ENCODE results near the gene ZSCAN10. TPM values are rescaled to one million over a fixed set of nuclear protein-coding genes. Genes with fewer than 3 reads are reported as not detected.
"Not testable (repeated sequence)": the region's sequence is repeated elsewhere in the genome, so short reads cannot be mapped to it uniquely, and the experiment has no call there.

Gene ZSCAN10
- total RNA-seq, 3 donors from 2014 or later (not counting 1 experiment from before 2014, with no cell fraction given), result 0.65 to 0.96 (median 0.77) TPM

DNA sequence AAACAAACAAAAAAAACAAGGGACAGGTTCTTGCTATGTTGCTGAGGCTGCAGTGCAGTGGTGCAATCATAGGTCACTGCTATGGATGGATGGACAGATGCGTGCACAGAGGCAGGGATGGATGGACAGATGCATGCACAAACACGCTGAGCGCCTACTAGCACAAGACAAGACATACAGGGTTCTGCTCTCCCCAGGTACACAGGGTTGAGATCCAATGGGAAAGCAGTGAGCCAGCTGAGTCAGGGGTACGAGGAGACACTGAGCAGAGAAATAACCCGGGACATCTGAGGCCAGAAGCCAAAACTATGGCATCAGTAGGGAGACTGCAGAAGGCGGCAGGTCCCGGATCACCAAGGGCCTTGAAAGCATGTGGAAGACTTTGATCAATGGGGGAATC lies 27.4 kb downstream of the ZSCAN10 start:
- peaks cover 13% of the 10 kb centered on the region for H3K36me3 ChIP-seq (ENCODE audit: control insufficient read depth, insufficient read depth, low read length)
- H3K27me3 Mint-ChIP-seq (ENCODE audit: low read depth in 2 of 2), result no peaks in the 10 kb centered on the region
- no peaks in the 10 kb centered on the region for H3K9me3 Mint-ChIP-seq
- H3K4me1 ChIP-seq (ENCODE audit: control insufficient read depth, insufficient read depth, low read length), result peaks cover 99% of the 10 kb centered on the region
- H3K27ac ChIP-seq (ENCODE audit: low read length), result peak overlapping the region; percentile 22
- peak overlapping the region; percentile 60 for H3K4me3 Mint-ChIP-seq
- TF ChIP-seq, protein P1, sequence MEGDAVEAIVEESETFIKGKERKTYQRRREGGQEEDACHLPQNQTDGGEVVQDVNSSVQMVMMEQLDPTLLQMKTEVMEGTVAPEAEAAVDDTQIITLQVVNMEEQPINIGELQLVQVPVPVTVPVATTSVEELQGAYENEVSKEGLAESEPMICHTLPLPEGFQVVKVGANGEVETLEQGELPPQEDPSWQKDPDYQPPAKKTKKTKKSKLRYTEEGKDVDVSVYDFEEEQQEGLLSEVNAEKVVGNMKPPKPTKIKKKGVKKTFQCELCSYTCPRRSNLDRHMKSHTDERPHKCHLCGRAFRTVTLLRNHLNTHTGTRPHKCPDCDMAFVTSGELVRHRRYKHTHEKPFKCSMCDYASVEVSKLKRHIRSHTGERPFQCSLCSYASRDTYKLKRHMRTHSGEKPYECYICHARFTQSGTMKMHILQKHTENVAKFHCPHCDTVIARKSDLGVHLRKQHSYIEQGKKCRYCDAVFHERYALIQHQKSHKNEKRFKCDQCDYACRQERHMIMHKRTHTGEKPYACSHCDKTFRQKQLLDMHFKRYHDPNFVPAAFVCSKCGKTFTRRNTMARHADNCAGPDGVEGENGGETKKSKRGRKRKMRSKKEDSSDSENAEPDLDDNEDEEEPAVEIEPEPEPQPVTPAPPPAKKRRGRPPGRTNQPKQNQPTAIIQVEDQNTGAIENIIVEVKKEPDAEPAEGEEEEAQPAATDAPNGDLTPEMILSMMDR (IDR thresholded peaks at IDR 0.05), result no peak
- no peak for DNase-seq
- intact Hi-C loops (cut with micrococcal nuclease), result no loop called here
- H3K9me3 ChIP-seq (ENCODE audit: control insufficient read depth, insufficient read depth, low read length), result no peaks in the 10 kb centered on the region
- no peak overlapping the region for H3K4me3 ChIP-seq (ENCODE audit: low read length)
- H3K4me1 Mint-ChIP-seq, result peaks cover 80 to 90% of the 10 kb centered on the region in 2 donors
- H3K27ac Mint-ChIP-seq, result peak overlapping the region; percentile 92 to 95
- 96% methylated on average over 7 of the region's 7 CpGs for WGBS (ENCODE audit: insufficient coverage)
- no peak for ATAC-seq
- no peaks in the 10 kb centered on the region for H3K27me3 ChIP-seq (ENCODE audit: control insufficient read depth, insufficient read depth, low read length)
- no peaks in the 10 kb centered on the region for H3K36me3 Mint-ChIP-seq

DNA sequence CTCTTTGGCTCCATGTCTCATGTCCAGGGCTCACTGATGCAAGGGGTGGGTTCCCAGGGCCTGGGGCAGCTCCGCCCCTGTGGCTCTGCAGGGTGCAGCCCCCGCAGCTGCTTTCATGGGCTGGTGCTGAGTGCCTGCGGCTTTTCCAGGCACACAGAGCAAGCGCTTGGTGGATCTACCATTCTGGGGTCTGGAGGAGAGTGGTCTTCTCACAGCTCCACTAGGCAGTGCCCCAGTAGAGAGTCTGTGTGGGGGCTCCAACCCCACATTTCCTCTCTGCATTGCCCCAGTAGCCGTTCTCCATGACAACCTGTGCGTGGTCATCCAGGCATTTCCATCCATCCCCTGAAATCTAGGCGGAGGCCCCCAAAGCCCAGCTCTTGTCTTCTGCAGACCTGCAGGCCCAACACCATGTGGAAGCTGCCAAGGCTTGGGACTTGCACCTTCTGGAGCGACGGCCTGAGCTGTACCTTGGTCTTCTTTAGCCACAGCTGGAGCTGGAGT lies 28.4 kb downstream of the ZSCAN10 start:
- H3K36me3 Mint-ChIP-seq, result no peaks in the 10 kb centered on the region
- WGBS (ENCODE audit: insufficient coverage), result 92% methylated on average over 9 of the region's 9 CpGs
- H3K9me3 ChIP-seq (ENCODE audit: control insufficient read depth, insufficient read depth, low read length), result no peaks in the 10 kb centered on the region
- peak overlapping the region; percentile 92 to 95 for H3K27ac Mint-ChIP-seq
- peaks cover 13% of the 10 kb centered on the region for H3K36me3 ChIP-seq (ENCODE audit: control insufficient read depth, insufficient read depth, low read length)
- no peaks in the 10 kb centered on the region for H3K9me3 Mint-ChIP-seq
- ATAC-seq (no peak), DNase-seq (no peak)
- TF ChIP-seq, protein P1 (IDR thresholded peaks at IDR 0.05), result no peak
- H3K4me3 ChIP-seq (ENCODE audit: low read length), result no peak overlapping the region
- H3K4me1 ChIP-seq (ENCODE audit: control insufficient read depth, insufficient read depth, low read length), result peaks cover 99% of the 10 kb centered on the region
- no peaks in the 10 kb centered on the region for H3K27me3 Mint-ChIP-seq (ENCODE audit: low read depth in 2 of 2)
- intact Hi-C loops (cut with micrococcal nuclease), result no loop called here
- H3K4me1 Mint-ChIP-seq, result peaks cover 74 to 89% of the 10 kb centered on the region in 2 donors
- H3K27ac ChIP-seq (ENCODE audit: low read length), result peak overlapping the region; percentile 2
- no peaks in the 10 kb centered on the region for H3K27me3 ChIP-seq (ENCODE audit: control insufficient read depth, insufficient read depth, low read length)
- peak overlapping the region; percentile 73 for H3K4me3 Mint-ChIP-seq

DNA sequence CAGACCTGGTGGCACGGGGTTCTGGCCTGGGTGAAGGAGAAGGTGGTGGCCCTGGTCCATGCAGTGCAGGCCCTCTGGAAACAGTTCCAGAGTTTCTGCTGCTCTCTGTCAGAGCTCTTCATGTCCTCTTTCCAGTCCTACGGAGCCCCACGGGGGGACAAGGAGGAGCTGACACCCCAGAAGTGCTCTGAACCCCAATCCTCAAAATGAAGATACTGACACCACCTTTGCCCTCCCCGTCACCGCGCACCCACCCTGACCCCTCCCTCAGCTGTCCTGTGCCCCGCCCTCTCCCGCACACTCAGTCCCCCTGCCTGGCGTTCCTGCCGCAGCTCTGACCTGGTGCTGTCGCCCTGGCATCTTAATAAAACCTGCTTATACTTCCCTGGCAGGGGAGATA lies 29.9 kb downstream of the ZSCAN10 start:
- Mint-ChIP-seq H3K27ac (peak overlapping the region; percentile 92 to 95), H3K4me3 (peak overlapping the region; percentile 73), H3K4me1 (peaks cover 63 to 85% of the 10 kb centered on the region in 2 donors)
- 89% methylated on average over 10 of the region's 11 CpGs for WGBS (ENCODE audit: insufficient coverage)
- intact Hi-C loops (cut with micrococcal nuclease); ATAC-seq; H3K27me3 Mint-ChIP-seq (ENCODE audit: low read depth in 2 of 2); H3K27me3 ChIP-seq (ENCODE audit: control insufficient read depth, insufficient read depth, low read length); H3K9me3 Mint-ChIP-seq; H3K36me3 Mint-ChIP-seq; DNase-seq; H3K4me3 ChIP-seq (ENCODE audit: low read length); H3K9me3 ChIP-seq (ENCODE audit: control insufficient read depth, insufficient read depth, low read length): not testable (repeated sequence)
- Histone ChIP-seq H3K27ac (ENCODE audit: low read length) (peak overlapping the region; percentile 41), H3K4me1 (ENCODE audit: control insufficient read depth, insufficient read depth, low read length) (peaks cover 99% of the 10 kb centered on the region), H3K36me3 (ENCODE audit: control insufficient read depth, insufficient read depth, low read length) (peaks cover 13% of the 10 kb centered on the region)

- Mint-ChIP-seq H3K27me3 (ENCODE audit: low read depth in 2 of 2) (no peaks in the 10 kb centered on the region), H3K4me1 (peaks cover 57 to 84% of the 10 kb centered on the region in 2 donors), H3K27ac (peak overlapping the region; percentile 92 to 95), H3K36me3 (no peaks in the 10 kb centered on the region), H3K9me3 (no peaks in the 10 kb centered on the region), H3K4me3 (peak overlapping the region; percentile 96)
- Histone ChIP-seq H3K27me3 (ENCODE audit: control insufficient read depth, insufficient read depth, low read length) (no peaks in the 10 kb centered on the region), H3K4me3 (ENCODE audit: low read length) (peak overlapping the region; percentile 55), H3K36me3 (ENCODE audit: control insufficient read depth, insufficient read depth, low read length) (peaks cover 13% of the 10 kb centered on the region), H3K27ac (ENCODE audit: low read length) (peak overlapping the region; percentile 69), H3K9me3 (ENCODE audit: control insufficient read depth, insufficient read depth, low read length) (no peaks in the 10 kb centered on the region), H3K4me1 (ENCODE audit: control insufficient read depth, insufficient read depth, low read length) (peaks cover 94% of the 10 kb centered on the region)
- ATAC-seq, result no peak
- peak in 1 of 2 donors; percentile 37 for DNase-seq
- intact Hi-C loops (cut with micrococcal nuclease), result no loop called here
- 46% methylated on average over 3 of the region's 4 CpGs for WGBS (ENCODE audit: insufficient coverage)
- TF ChIP-seq, protein P1 (IDR thresholded peaks at IDR 0.05), result no peak
Observed at GRCh38 chr16:3068487-3068886, 30.6 kb downstream of the ZSCAN10 start.

All from natural killer cell (primary cell).